Endothelial cell of umbilical vein (primary cell): ENCODE results near the gene MYO1A. TPM values are rescaled to one million over a fixed set of nuclear protein-coding genes. Genes with fewer than 3 reads are reported as not detected.

Experiments used
- BruUV-seq: library from RNA; stranded (reverse); fragments of 400-500 nt; replicated peaks from 2 replicates; lab custom pipeline; 2021; lab: Mats Ljungman, UMichigan
- CTCF ChIA-PET: fragments of 300-600, 350-600 bp; sonication (Branson Sonifier 250); formaldehyde crosslinking; loops from one replicate; lab custom pipeline; 2021; ENCODE audit warnings: antibody characterized with exemption, inconsistent platforms; lab: Charles Lee
- POLR2A ChIA-PET: fragments of 300-600, 350-600 bp; sonication (Branson Sonifier 250); formaldehyde crosslinking; loops from one replicate; lab custom pipeline; 2021; ENCODE audit warnings: antibody characterized with exemption, inconsistent platforms; lab: Charles Lee
- DNase-seq: peaks from one replicate; pipeline ENCODE4 v3.0.0-alpha.2; 2011; ENCODE audit warnings: low read depth, low spot score
- FAIRE-seq: peaks from 2 replicates; lab custom pipeline; 2011; peaks lifted over from hg19 to GRCh38; lab: Jason Lieb, UNC
- H2AFZ ChIP-seq: 2 replicates; pipeline ENCODE4 v1.6.0; 2012; ENCODE audit warnings: low read depth, low read length, control low read depth, inconsistent platforms
- H3K27ac ChIP-seq: 2 replicates; pipeline ENCODE4 v1.5.1; 2011; ENCODE audit warnings: low read depth, mild to moderate bottlenecking, control low read depth, low read length, moderate library complexity; ENCODE audit not compliant: insufficient read depth
- H3K27me3 ChIP-seq, 2 experiments: 2 replicates each; pipeline versions ENCODE4 v1.6.0 to v1.6.1; 2011; ENCODE audit warnings: low read length in 2 of 2, mixed read lengths in 1 of 2; ENCODE audit not compliant: control insufficient read depth in 2 of 2, insufficient read depth in 2 of 2
- H3K36me3 ChIP-seq, 2 experiments: 2 replicates in 1 of 2; 3 replicates in 1 of 2; pipeline ENCODE4 v1.5.1; 2011; ENCODE audit warnings: low read length in 2 of 2, mild to moderate bottlenecking in 1 of 2, moderate library complexity in 1 of 2; ENCODE audit not compliant: control insufficient read depth in 2 of 2, insufficient read depth in 2 of 2; ENCODE audit errors: extremely low read depth in 1 of 2
- H3K4me1 ChIP-seq: 3 replicates; pipeline ENCODE4 v1.5.1; 2011; ENCODE audit warnings: mild to moderate bottlenecking, low read length; ENCODE audit not compliant: control insufficient read depth, insufficient read depth; ENCODE audit errors: extremely low read depth
- H3K4me2 ChIP-seq: 2 replicates; pipeline ENCODE4 v1.6.1; 2011; ENCODE audit warnings: low read length, control low read depth, mixed read lengths; ENCODE audit not compliant: insufficient read depth
- H3K4me3 ChIP-seq, 3 experiments: fragments of 200-600 bp in 1 of 3; sonication (generic), shearing (Covaris generic) in 1 of 3; replicated peaks in 1 of 3; 2 replicates each; pipeline ENCODE4 v1.5.1; 2011 to 2016; ENCODE audit warnings: control low read depth in 3 of 3, low read length in 3 of 3, mild to moderate bottlenecking in 2 of 3, inconsistent platforms in 1 of 3, low read depth in 1 of 3, moderate library complexity in 1 of 3; ENCODE audit not compliant: insufficient read depth in 1 of 3
- H3K79me2 ChIP-seq: 2 replicates; pipeline ENCODE4 v1.6.0; 2012; ENCODE audit warnings: low read length, inconsistent platforms; ENCODE audit not compliant: control insufficient read depth, insufficient read depth
- H3K9ac ChIP-seq: replicated peaks from 2 replicates; pipeline ENCODE3; 2011; ENCODE audit warnings: low read length, control low read depth; ENCODE audit not compliant: insufficient read depth; ENCODE audit errors: extremely low read depth
- H3K9me1 ChIP-seq: replicated peaks from 3 replicates; pipeline ENCODE4 v1.6.0; 2011; ENCODE audit warnings: mild to moderate bottlenecking, low read length; ENCODE audit not compliant: control insufficient read depth, insufficient read depth; ENCODE audit errors: extremely low read depth
- H3K9me3 ChIP-seq: replicated peaks from 2 replicates; pipeline ENCODE4 v1.5.1; 2012; ENCODE audit warnings: low read length, inconsistent platforms; ENCODE audit not compliant: control insufficient read depth, insufficient read depth
- H4K20me1 ChIP-seq: replicated peaks from 2 replicates; pipeline ENCODE3; 2011; ENCODE audit warnings: mild to moderate bottlenecking, low read length; ENCODE audit not compliant: control insufficient read depth, insufficient read depth; ENCODE audit errors: extremely low read depth
- CTCF ChIP-seq, 2 donors: IDR thresholded peaks; 1 replicate in 1 of 2; 2 replicates in 1 of 2; pipeline ENCODE4 v1.5.1; 2011; ENCODE audit warnings: low read length in 2 of 2, mild to moderate bottlenecking in 2 of 2, moderate library complexity in 2 of 2, control low read depth in 1 of 2, inconsistent platforms in 1 of 2, low read depth in 1 of 2; ENCODE audit not compliant: insufficient read depth in 1 of 2; ENCODE audit errors: extremely low read depth in 1 of 2
- EZH2 ChIP-seq: IDR thresholded peaks from 2 replicates; pipeline ENCODE4 v1.6.1; 2012; ENCODE audit warnings: borderline replicate concordance, low read depth, mild to moderate bottlenecking, moderate library complexity, low read length, inconsistent platforms; ENCODE audit not compliant: severe bottlenecking
- FOS ChIP-seq: IDR thresholded peaks from 2 replicates; pipeline ENCODE4 v1.6.1; 2011; ENCODE audit warnings: mild to moderate bottlenecking, low read length, moderate library complexity, borderline replicate concordance; ENCODE audit not compliant: insufficient read depth
- GATA2 ChIP-seq: IDR thresholded peaks from 2 replicates; pipeline ENCODE4 v1.7.0; 2011; ENCODE audit warnings: low read depth, mild to moderate bottlenecking, moderate library complexity, mixed read lengths, low read length; ENCODE audit not compliant: insufficient read length, insufficient read depth
- JUN ChIP-seq: IDR thresholded peaks from 2 replicates; pipeline ENCODE4 v1.6.1; 2011; ENCODE audit warnings: borderline replicate concordance, low read depth; ENCODE audit not compliant: insufficient read length, insufficient read depth
- MAX ChIP-seq: IDR thresholded peaks from 2 replicates; pipeline ENCODE4 v1.6.1; 2011; ENCODE audit not compliant: insufficient read depth, insufficient read length
- MYC ChIP-seq: IDR thresholded peaks from one replicate; pipeline ENCODE4 v1.6.1; 2011; ENCODE audit warnings: mild to moderate bottlenecking, low read depth, low read length
- POLR2A ChIP-seq: IDR thresholded peaks from 2 replicates; pipeline ENCODE4 v1.6.1; 2012; ENCODE audit warnings: low read depth, mild to moderate bottlenecking, control low read depth, low read length
- POLR2AphosphoS5 ChIP-seq: IDR thresholded peaks from 2 replicates; pipeline ENCODE4 v1.6.1; 2012; ENCODE audit warnings: low read depth, mild to moderate bottlenecking, control low read depth, low read length, moderate library complexity; ENCODE audit not compliant: insufficient read depth
- dilution Hi-C: fragments of 300-500 bp; cut with MboI; formaldehyde crosslinking; loops from one replicate; pipeline ENCODE4 v1.15.0; 2019; ENCODE audit warnings: low sequenced_read_pairs; ENCODE audit not compliant: extremely low pct_ligation_motif_present
- intact Hi-C: fragments of 100-400 bp; cut with micrococcal nuclease; formaldehyde crosslinking; loops from one replicate; pipeline ENCODE4 v1.10.0; 2022
- polyA plus RNA-seq, 4 experiments: library from polyadenylated mRNA; depleted of rRNA in 3 of 4; stranded (reverse) in 3 of 4; unstranded in 1 of 4; fragments of >200 nt; gene quantifications; 2 replicates each; pipeline versions ENCODE4 v1.2.1 to v1.2.3, GENCODE V29; 2011 to 2012; ENCODE audit warnings: missing spikeins in 1 of 4
- total RNA-seq: library from RNA; stranded (reverse); gene quantifications from 2 replicates; pipeline ENCODE4 v1.2.3, GENCODE V29; 2021

The MYO1A gene
- total and polyA plus RNA-seq, 2 donors (not counting 3 experiments of a cell fraction or from before 2014, with no cell fraction given) = not detected

GRCh38 chr12:56996793-56997545 lies 53.0 kb downstream of the MYO1A start:
- Histone ChIP-seq H3K36me3 (peaks cover 0 to 8% of the 10 kb centered on the region in 2 experiments), H3K9me3 (no peaks in the 10 kb centered on the region), H3K9ac (no peak overlapping the region), H3K4me1 (no peaks in the 10 kb centered on the region), H3K79me2 (peaks cover 2% of the 10 kb centered on the region), H4K20me1 (no peaks in the 10 kb centered on the region), H3K4me3 (no peak overlapping the region), H3K27ac (no peak overlapping the region), H2AFZ (no peak overlapping the region), H3K9me1 (no peaks in the 10 kb centered on the region), H3K27me3 (no peaks in the 10 kb centered on the region), H3K4me2 (no peak overlapping the region)
- FAIRE-seq (peak; percentile 62), DNase-seq (peak; percentile 44)
- intact Hi-C loops (no loop called here), dilution Hi-C loops (no loop called here)
- ChIA-PET CTCF (interaction anchor here (1.1 to 2.2 kb wide), 5 partner anchors 9 to 157 kb away, joined by 3 to 20 read pairs (median 4); no protein-coding TSS in a partner anchor), POLR2A (no interaction called here)
- TF ChIP-seq EZH2 (no peak), POLR2A (no peak), POLR2AphosphoS5 (no peak), GATA2 (no peak), JUN (no peak), MYC (no peak), MAX (no peak), CTCF (IDR thresholded peaks at IDR 0.05; ENCODE audit: extremely low read depth in 1 of 2, insufficient read depth in 1 of 2, low read depth in 1 of 2, low read length in 2 of 2) (no peak), FOS (no peak)
- no TSS peak for BruUV-seq
